Measurements from ENCODE around the gene CIC. TPM values are rescaled to one million over a fixed set of nuclear protein-coding genes. Genes with fewer than 3 reads are reported as not detected.

The CIC gene
- total and polyA plus RNA-seq, 10 of the 15 experiments (the other 5 are each of a cell fraction or from before 2014, with no cell fraction given): 0.18 to 50.6 (median 7.1) TPM

DNA sequence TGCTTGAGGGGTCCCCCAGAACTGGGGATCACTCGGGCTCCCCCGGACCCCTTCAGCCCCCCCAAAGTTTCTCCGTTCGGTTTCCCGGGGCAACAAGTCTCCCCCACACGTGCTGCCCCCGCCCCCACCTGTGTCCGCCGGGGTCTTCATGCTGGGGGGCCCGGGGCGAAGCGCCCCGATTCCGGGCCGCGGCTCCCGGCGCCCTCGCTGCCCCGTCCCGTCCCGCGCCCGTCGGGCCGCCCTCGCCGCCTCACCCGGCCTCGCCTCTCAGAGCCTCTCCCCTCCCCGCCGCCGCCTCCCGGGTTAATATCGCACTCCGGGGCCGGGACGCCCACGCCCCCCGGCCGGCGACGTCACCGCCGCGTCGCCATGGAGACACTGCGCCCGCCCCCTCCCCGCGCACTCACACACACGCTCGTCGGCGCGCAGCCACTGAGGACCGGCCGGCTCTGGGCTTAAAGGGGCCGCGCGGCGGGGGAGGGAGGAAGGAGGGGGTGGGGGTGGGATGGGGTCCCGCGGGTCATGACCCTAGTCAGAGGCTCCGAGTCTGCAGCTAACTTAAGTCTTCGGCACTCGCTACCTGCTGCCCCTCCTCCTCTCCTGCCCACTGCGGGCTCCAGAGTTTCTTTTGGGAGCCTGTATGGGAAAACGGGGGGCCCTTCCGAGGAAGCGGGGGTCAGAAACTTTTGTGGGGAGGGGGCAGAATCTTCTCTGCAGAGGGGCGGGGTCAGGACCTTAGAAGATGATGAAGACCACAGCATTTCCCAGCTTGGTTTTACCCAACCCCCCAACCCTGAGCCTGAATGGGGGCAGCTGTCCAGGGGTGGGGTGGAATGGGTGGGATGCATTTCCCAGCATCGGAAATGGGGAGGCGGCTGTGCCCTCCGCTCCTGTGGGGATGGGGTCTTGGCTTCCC is 13.9 kb upstream of the CIC start, which contains the start of gene ERF (continued):
- TF ChIP-seq, protein P1, sequence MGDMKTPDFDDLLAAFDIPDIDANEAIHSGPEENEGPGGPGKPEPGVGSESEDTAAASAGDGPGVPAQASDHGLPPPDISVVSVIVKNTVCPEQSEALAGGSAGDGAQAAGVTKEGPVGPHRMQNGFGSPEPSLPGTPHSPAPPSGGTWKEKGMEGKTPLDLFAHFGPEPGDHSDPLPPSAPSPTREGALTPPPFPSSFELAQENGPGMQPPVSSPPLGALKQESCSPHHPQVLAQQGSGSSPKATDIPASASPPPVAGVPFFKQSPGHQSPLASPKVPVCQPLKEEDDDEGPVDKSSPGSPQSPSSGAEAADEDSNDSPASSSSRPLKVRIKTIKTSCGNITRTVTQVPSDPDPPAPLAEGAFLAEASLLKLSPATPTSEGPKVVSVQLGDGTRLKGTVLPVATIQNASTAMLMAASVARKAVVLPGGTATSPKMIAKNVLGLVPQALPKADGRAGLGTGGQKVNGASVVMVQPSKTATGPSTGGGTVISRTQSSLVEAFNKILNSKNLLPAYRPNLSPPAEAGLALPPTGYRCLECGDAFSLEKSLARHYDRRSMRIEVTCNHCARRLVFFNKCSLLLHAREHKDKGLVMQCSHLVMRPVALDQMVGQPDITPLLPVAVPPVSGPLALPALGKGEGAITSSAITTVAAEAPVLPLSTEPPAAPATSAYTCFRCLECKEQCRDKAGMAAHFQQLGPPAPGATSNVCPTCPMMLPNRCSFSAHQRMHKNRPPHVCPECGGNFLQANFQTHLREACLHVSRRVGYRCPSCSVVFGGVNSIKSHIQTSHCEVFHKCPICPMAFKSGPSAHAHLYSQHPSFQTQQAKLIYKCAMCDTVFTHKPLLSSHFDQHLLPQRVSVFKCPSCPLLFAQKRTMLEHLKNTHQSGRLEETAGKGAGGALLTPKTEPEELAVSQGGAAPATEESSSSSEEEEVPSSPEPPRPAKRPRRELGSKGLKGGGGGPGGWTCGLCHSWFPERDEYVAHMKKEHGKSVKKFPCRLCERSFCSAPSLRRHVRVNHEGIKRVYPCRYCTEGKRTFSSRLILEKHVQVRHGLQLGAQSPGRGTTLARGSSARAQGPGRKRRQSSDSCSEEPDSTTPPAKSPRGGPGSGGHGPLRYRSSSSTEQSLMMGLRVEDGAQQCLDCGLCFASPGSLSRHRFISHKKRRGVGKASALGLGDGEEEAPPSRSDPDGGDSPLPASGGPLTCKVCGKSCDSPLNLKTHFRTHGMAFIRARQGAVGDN (IDR thresholded peaks at IDR 0.05): no peak; the same call in 1 of the 2 replicates
- no peak for TF ChIP-seq ZBTB4 (CRISPR knock-in tag; IDR thresholded peaks at IDR 0.05)

Data from GM12878 (cell line).